PC-3 (cell line): ENCODE measurements around the gene ZNF575.

Experiments used
- EZH2 ChIP-seq: fragments of 300-600 bp; sonication (generic); IDR thresholded peaks from one replicate; pipeline ENCODE4 v1.6.1; 2017; ENCODE audit warnings: antibody characterized with exemption, mild to moderate bottlenecking, low read length; ENCODE audit not compliant: unreplicated experiment
- TF ChIP-seq, protein P1 (sequence below): fragments of 300-600 bp; sonication (generic); conservative IDR thresholded peaks from 2 replicates; pipeline ENCODE4 v1.5.1; 2017; ENCODE audit warnings: antibody characterized with exemption, low read depth, mild to moderate bottlenecking, low read length

DNA sequence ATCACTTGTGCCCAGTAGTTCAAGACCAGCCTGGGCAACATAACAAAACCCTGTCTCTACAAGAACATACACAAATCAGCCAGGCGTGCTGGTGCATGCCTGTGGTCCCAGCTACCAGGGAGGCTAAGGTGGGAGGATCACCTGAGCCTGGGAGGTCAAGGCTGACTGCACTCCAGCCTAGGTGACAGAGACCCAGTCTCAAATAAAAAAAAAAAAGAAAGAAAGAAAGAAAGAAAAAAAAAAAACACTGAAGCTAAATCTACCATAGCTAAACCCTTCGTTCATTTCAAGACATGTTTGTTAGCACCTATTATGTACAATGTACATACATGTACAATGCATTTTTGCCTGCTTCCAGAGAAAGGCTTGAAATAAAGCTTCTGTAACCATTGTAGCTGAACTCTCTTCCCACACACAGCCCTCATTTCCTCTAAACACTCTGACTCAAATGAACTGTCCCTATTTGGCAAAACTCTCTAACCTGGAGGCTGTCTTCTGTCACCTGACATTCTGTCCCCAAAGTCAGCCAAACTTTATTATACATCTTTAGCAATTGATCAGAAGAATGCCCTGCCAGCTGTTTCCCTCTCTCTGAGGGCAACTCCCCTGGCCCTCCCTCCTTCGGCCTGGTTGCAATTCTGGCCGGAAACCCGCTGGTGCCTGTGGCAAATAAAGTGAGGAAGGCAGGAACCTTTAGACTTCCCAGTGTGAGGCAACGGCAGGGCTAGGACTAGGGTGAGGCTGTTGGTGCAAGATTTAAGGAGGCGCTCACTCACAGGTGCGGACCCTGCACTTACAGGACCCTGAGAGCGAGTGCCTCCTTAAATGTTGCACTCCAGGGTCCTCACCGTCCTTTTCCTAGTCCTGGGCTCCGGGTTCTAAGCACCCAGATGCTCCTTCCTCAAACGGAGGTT lies 7.8 kb upstream of the ZNF575 start:
- TF ChIP-seq, protein P1, sequence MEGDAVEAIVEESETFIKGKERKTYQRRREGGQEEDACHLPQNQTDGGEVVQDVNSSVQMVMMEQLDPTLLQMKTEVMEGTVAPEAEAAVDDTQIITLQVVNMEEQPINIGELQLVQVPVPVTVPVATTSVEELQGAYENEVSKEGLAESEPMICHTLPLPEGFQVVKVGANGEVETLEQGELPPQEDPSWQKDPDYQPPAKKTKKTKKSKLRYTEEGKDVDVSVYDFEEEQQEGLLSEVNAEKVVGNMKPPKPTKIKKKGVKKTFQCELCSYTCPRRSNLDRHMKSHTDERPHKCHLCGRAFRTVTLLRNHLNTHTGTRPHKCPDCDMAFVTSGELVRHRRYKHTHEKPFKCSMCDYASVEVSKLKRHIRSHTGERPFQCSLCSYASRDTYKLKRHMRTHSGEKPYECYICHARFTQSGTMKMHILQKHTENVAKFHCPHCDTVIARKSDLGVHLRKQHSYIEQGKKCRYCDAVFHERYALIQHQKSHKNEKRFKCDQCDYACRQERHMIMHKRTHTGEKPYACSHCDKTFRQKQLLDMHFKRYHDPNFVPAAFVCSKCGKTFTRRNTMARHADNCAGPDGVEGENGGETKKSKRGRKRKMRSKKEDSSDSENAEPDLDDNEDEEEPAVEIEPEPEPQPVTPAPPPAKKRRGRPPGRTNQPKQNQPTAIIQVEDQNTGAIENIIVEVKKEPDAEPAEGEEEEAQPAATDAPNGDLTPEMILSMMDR, result no peak
- TF ChIP-seq EZH2, result no peak
